H1 (cell line): ENCODE data around the gene ARPP21. TPM values are rescaled to one million over a fixed set of nuclear protein-coding genes. Genes with fewer than 3 reads are reported as not detected.
A peak's percentile ranks its signal among the peaks of the same experiment; 100 is the strongest.

Experiments
- CTCF ChIA-PET: fragments of 300-600 bp; sonication (Branson Sonifier 250); formaldehyde crosslinking; loops from one replicate; lab custom pipeline; 2021; ENCODE audit not compliant: partially characterized antibody; lab: Charles Lee
- POLR2A ChIA-PET: fragments of 300-600 bp; sonication (Branson Sonifier 250); formaldehyde crosslinking; loops from one replicate; lab custom pipeline; 2021; ENCODE audit warnings: inconsistent platforms; ENCODE audit not compliant: partially characterized antibody; lab: Charles Lee
- DNase-seq, 2 experiments: peaks; one replicate each; pipeline versions ENCODE4 v3.0.0 to v3.0.0-alpha.2; 2010 to 2022; ENCODE audit warnings: low spot score in 2 of 2, low read depth in 1 of 2, mixed read lengths in 1 of 2
- FAIRE-seq: peaks from 2 replicates; lab custom pipeline; 2011; peaks lifted over from hg19 to GRCh38; lab: Jason Lieb, UNC
- H2AFZ ChIP-seq: 2 replicates; pipeline ENCODE4 v1.8.1; 2012; ENCODE audit warnings: low read length, inconsistent platforms
- H2AK5ac ChIP-seq: 2 replicates; pipeline ENCODE4 v1.6.1; 2013; ENCODE audit warnings: low read depth, low read length
- H2BK120ac ChIP-seq: replicated peaks from 2 replicates; pipeline ENCODE3; 2013; ENCODE audit warnings: low read depth, low read length, inconsistent platforms
- H2BK12ac ChIP-seq: 2 replicates; pipeline ENCODE4 v1.6.1; 2013; ENCODE audit warnings: low read depth, low read length
- H2BK15ac ChIP-seq: 2 replicates; pipeline ENCODE4 v1.6.1; 2013; ENCODE audit warnings: low read length
- H2BK20ac ChIP-seq: 2 replicates; pipeline ENCODE4 v1.6.1; 2013; ENCODE audit warnings: low read length
- H2BK5ac ChIP-seq: 2 replicates; pipeline ENCODE4 v1.6.1; 2013; ENCODE audit warnings: low read depth, low read length
- H3K14ac ChIP-seq: 2 replicates; pipeline ENCODE4 v1.6.1; 2013; ENCODE audit warnings: inconsistent platforms; ENCODE audit not compliant: insufficient read length
- H3K18ac ChIP-seq: 2 replicates; pipeline ENCODE4 v1.6.1; 2013; ENCODE audit warnings: low read length; ENCODE audit errors: extremely low read depth
- H3K23ac ChIP-seq: 2 replicates; pipeline ENCODE4 v1.6.1; 2013; ENCODE audit warnings: inconsistent platforms; ENCODE audit not compliant: insufficient read length
- H3K23me2 ChIP-seq: 2 replicates; pipeline ENCODE4 v1.6.1; 2013; ENCODE audit warnings: low read depth, low read length
- H3K27ac ChIP-seq: 2 replicates; pipeline ENCODE4 v1.6.1; 2011; ENCODE audit warnings: low read depth, low read length, inconsistent platforms
- H3K27me3 ChIP-seq, 4 experiments: replicated peaks in 1 of 4; 1 replicate in 1 of 4; 2 replicates in 3 of 4; pipeline versions ENCODE4 v1.6.1 to v1.8.1; 2011 to 2013; ENCODE audit warnings: low read length in 3 of 4, mild to moderate bottlenecking in 3 of 4, inconsistent platforms in 2 of 4, mixed read lengths in 2 of 4, moderate library complexity in 1 of 4; ENCODE audit not compliant: control insufficient read depth in 3 of 4, insufficient read depth in 3 of 4; ENCODE audit errors: extremely low read depth in 1 of 4
- H3K36me3 ChIP-seq, 4 experiments: 2 replicates each; pipeline versions ENCODE4 v1.6.1 to v1.8.1; 2011 to 2013; ENCODE audit warnings: mild to moderate bottlenecking in 4 of 4, low read length in 3 of 4, moderate library complexity in 2 of 4, control low read depth in 1 of 4, inconsistent platforms in 1 of 4; ENCODE audit not compliant: insufficient read depth in 4 of 4, control insufficient read depth in 2 of 4
- H3K4ac ChIP-seq: replicated peaks from 2 replicates; pipeline ENCODE3; 2013; ENCODE audit warnings: low read length, low read depth, mixed read lengths, inconsistent platforms; ENCODE audit not compliant: insufficient read length
- H3K4me1 ChIP-seq, 4 experiments: replicated peaks in 1 of 4; 1 replicate in 1 of 4; 2 replicates in 3 of 4; pipeline versions ENCODE4 v1.6.1 to v1.8.1; 2011 to 2013; ENCODE audit warnings: low read length in 3 of 4, inconsistent platforms in 2 of 4, mixed read lengths in 1 of 4; ENCODE audit not compliant: insufficient read depth in 4 of 4, control insufficient read depth in 3 of 4
- H3K4me2 ChIP-seq, 2 experiments: 2 replicates each; pipeline versions ENCODE4 v1.6.1 to v1.8.1; 2011 to 2013; ENCODE audit warnings: low read depth in 2 of 2, low read length in 2 of 2, control low read depth in 1 of 2, inconsistent platforms in 1 of 2, mild to moderate bottlenecking in 1 of 2; ENCODE audit not compliant: insufficient read depth in 1 of 2
- H3K4me3 ChIP-seq, 4 experiments: fragments of 200-600, 300-600 bp in 1 of 4; sonication (generic), shearing (Covaris generic), sonication (Bioruptor Twin) in 1 of 4; 2 replicates each; pipeline versions ENCODE4 v1.5.1 to v1.8.1; 2011 to 2016; ENCODE audit warnings: low read length in 4 of 4, low read depth in 3 of 4, control low read depth in 2 of 4, inconsistent platforms in 2 of 4, mild to moderate bottlenecking in 2 of 4, mixed read lengths in 1 of 4, moderate library complexity in 1 of 4; ENCODE audit not compliant: insufficient read depth in 2 of 4; ENCODE audit errors: extremely low read depth in 1 of 4
- H3K56ac ChIP-seq: replicated peaks from 2 replicates; pipeline ENCODE3; 2013; ENCODE audit warnings: low read depth, mild to moderate bottlenecking, mixed read lengths, low read length, inconsistent platforms; ENCODE audit not compliant: insufficient read length
- H3K79me1 ChIP-seq: 2 replicates; pipeline ENCODE4 v1.6.1; 2013; ENCODE audit warnings: low read depth, low read length, control low read depth
- H3K79me2 ChIP-seq, 2 experiments: 2 replicates each; pipeline versions ENCODE4 v1.6.1 to v1.8.1; 2012 to 2013; ENCODE audit warnings: low read length in 2 of 2, mild to moderate bottlenecking in 2 of 2, inconsistent platforms in 1 of 2; ENCODE audit not compliant: insufficient read depth in 2 of 2, control insufficient read depth in 1 of 2
- H3K9ac ChIP-seq, 4 experiments: replicated peaks in 1 of 4; 1 replicate in 1 of 4; 2 replicates in 3 of 4; pipeline versions ENCODE4 v1.6.1 to v1.8.1; 2011 to 2013; ENCODE audit warnings: low read depth in 3 of 4, low read length in 3 of 4, control low read depth in 2 of 4, mild to moderate bottlenecking in 2 of 4, moderate library complexity in 2 of 4, inconsistent platforms in 1 of 4; ENCODE audit errors: extremely low read depth in 1 of 4
- H3K9me3 ChIP-seq, 2 experiments: 2 replicates each; pipeline versions ENCODE4 v1.6.1 to v1.8.1; 2012 to 2013; ENCODE audit warnings: mild to moderate bottlenecking in 2 of 2, moderate library complexity in 2 of 2, control low read depth in 1 of 2, inconsistent platforms in 1 of 2, low read depth in 1 of 2, low read length in 1 of 2, mixed read lengths in 1 of 2; ENCODE audit not compliant: insufficient read depth in 2 of 2
- H4K20me1 ChIP-seq, 2 experiments: replicated peaks in 1 of 2; 2 replicates each; pipeline versions ENCODE3 to v1.8.1; 2011 to 2013; ENCODE audit warnings: inconsistent platforms in 2 of 2, low read length in 2 of 2, mild to moderate bottlenecking in 1 of 2; ENCODE audit not compliant: insufficient read depth in 2 of 2, control insufficient read depth in 1 of 2
- H4K5ac ChIP-seq: 2 replicates; pipeline ENCODE4 v1.6.1; 2013; ENCODE audit warnings: low read length, low read depth, mixed read lengths, inconsistent platforms; ENCODE audit not compliant: insufficient read length
- H4K8ac ChIP-seq: 2 replicates; pipeline ENCODE4 v1.8.0; 2013; ENCODE audit warnings: mild to moderate bottlenecking, moderate library complexity, low read length, inconsistent platforms; ENCODE audit not compliant: insufficient read depth; ENCODE audit errors: extremely low read depth
- H4K91ac ChIP-seq: replicated peaks from 2 replicates; pipeline ENCODE3; 2013; ENCODE audit warnings: low read length, mixed read lengths, inconsistent platforms; ENCODE audit not compliant: insufficient read length
- ASH2L ChIP-seq: fragments of 200-600, 300-600 bp; sonication (generic); IDR thresholded peaks from one replicate; pipeline ENCODE4 v1.7.1; 2017; ENCODE audit warnings: low read length
- RNF2 ChIP-seq: fragments of 200-900, 300-1000 bp; sonication (generic); IDR thresholded peaks from 2 replicates; pipeline ENCODE4 v1.7.1; 2016; ENCODE audit warnings: borderline replicate concordance, low read depth, mild to moderate bottlenecking, antibody characterized with exemption, low read length; ENCODE audit not compliant: poor library complexity, severe bottlenecking; ENCODE audit errors: missing control alignments
- TEAD4 ChIP-seq: IDR thresholded peaks from 2 replicates; pipeline ENCODE4 v1.6.1; 2012; ENCODE audit warnings: low read depth, low read length, inconsistent platforms, mixed read lengths
- WGBS, 2 experiments: shearing (Covaris generic) in 1 of 2; methylation state at CpG; one replicate each; pipeline versions ENCODE4 v1.1.6 to v1.1.7; 2013 to 2015; ENCODE audit warnings: low lambda C conversion rate in 2 of 2, mixed read lengths in 2 of 2, inconsistent platforms in 1 of 2, low coverage in 1 of 2, missing lambda C conversion rate in 1 of 2; ENCODE audit not compliant: insufficient replicate concordance in 2 of 2, insufficient coverage in 1 of 2, insufficient read length in 1 of 2; ENCODE audit errors: extremely low coverage in 1 of 2, missing lambda C conversion rate in 1 of 2; 5-methylcytosine and 5-hydroxymethylcytosine counted together
- polyA plus RNA-seq, 7 experiments: library from polyadenylated mRNA; depleted of rRNA in 3 of 7; stranded (reverse) in 5 of 7; unstranded in 2 of 7; fragments of >200 nt in 5 of 7; fragments of 200-250 nt in 2 of 7; gene quantifications; 1 replicate in 5 of 7; 2 replicates in 1 of 7; 4 replicates in 1 of 7; pipeline versions ENCODE4 v1.2.1 to v1.2.3, GENCODE V29; 2011 to 2013; ENCODE audit warnings: missing spikeins in 2 of 7, mixed read lengths in 2 of 7
- total RNA-seq: library from RNA; stranded (reverse); fragmentation: NEBNext Ultra II Directional; extraction: Animal tissue kit (Norgen Biotek cat#: 25700); gene quantifications from 2 replicates; pipeline ENCODE4 v1.2.1, GENCODE V29; 2021

The ARPP21 gene
- total and polyA plus RNA-seq, 2 of the 8 experiments (the other 6 are each of a cell fraction or from before 2014, with no cell fraction given): not detected

GRCh38 chr3:35757991-35758757, 118.8 kb downstream of the ARPP21 start:
- no peak overlapping the region for H3K23ac ChIP-seq

More at GRCh38 chr3:35757991-35758757, 118.8 kb downstream of the ARPP21 start:
- Histone ChIP-seq H2AFZ (no peak overlapping the region), H3K14ac (no peak overlapping the region), H3K56ac (no peak overlapping the region), H3K27ac (no peak overlapping the region), H3K4me1 (peaks cover 0 to 3% (median 2%) of the 10 kb centered on the region in 4 experiments; a peak in 2 of 7 replicates), H3K18ac (no peak overlapping the region), H2BK120ac (no peak overlapping the region), H3K4me2 (peak overlapping the region in 1 of 2 experiments; percentile 29; a peak in 1 of 4 replicates), H2BK5ac (no peak overlapping the region), H3K4me3 (no peak overlapping the region), H4K5ac (no peak overlapping the region), H3K9ac (no peak overlapping the region), H3K4ac (no peak overlapping the region), H3K23me2 (no peaks in the 10 kb centered on the region), H4K91ac (no peak overlapping the region), H4K20me1 (no peaks in the 10 kb centered on the region), H3K9me3 (no peaks in the 10 kb centered on the region), H2BK20ac (no peak overlapping the region), H3K79me1 (no peaks in the 10 kb centered on the region), H3K27me3 (no peaks in the 10 kb centered on the region), H4K8ac (no peak overlapping the region), H2BK12ac (no peak overlapping the region), H2AK5ac (no peak overlapping the region), H2BK15ac (no peak overlapping the region), H3K79me2 (no peaks in the 10 kb centered on the region), H3K36me3 (no peaks in the 10 kb centered on the region)
- ChIA-PET POLR2A (no interaction called here), CTCF (interaction anchor here (0.6 to 1.0 kb wide), 4 partner anchors 24 to 1067 kb away, joined by 3 to 4 read pairs (median 3); no protein-coding TSS in a partner anchor)
- TF ChIP-seq ASH2L (peak; percentile 46), RNF2 (no peak), TEAD4 (0 out of 2 replicates have a peak, but pooled peaks have one; percentile 24)
- WGBS, 2 experiments: 66% methylated on average over 3 of the region's 3 CpGs; no CpG with 5 or more reads in 1 of the 2 experiments
- DNase-seq: no peak
- FAIRE-seq: no peak
